Smooth muscle cell (in vitro differentiated cells): ENCODE data around the gene SEMA6A. TPM values are rescaled to one million over a fixed set of nuclear protein-coding genes. Genes with fewer than 3 reads are reported as not detected.

Source experiments
- DNase-seq: peaks from one replicate; lab custom pipeline; 2025; ENCODE audit not compliant: unreplicated experiment; lab: John Stamatoyannopoulos, UW
- H2AFZ ChIP-seq: fragments of 200-600 bp; sonication (generic); 2 replicates; pipeline ENCODE4 v1.6.0; 2016; ENCODE audit warnings: antibody characterized with exemption, low read depth, mild to moderate bottlenecking
- H3F3A ChIP-seq: fragments of 200-600 bp; sonication (generic); 2 replicates; pipeline ENCODE4 v1.6.0; 2017; ENCODE audit warnings: antibody characterized with exemption, low read depth
- H3K27ac ChIP-seq: fragments of 200-600 bp; sonication (generic); 2 replicates; pipeline ENCODE4 v1.5.1; 2016; ENCODE audit warnings: low read depth, mild to moderate bottlenecking
- H3K27me3 ChIP-seq: fragments of 200-600 bp; sonication (generic); 2 replicates; pipeline ENCODE4 v1.6.1; 2016; ENCODE audit warnings: low read depth, mild to moderate bottlenecking
- H3K36me3 ChIP-seq: fragments of 200-600 bp; sonication (generic); 2 replicates; pipeline ENCODE4 v1.5.1; 2016; ENCODE audit warnings: low read depth
- H3K4me1 ChIP-seq: fragments of 200-600 bp; sonication (generic); 2 replicates; pipeline ENCODE4 v1.5.1; 2016; ENCODE audit warnings: low read depth
- H3K4me2 ChIP-seq: fragments of 200-600 bp; sonication (generic); 2 replicates; pipeline ENCODE4 v1.6.0; 2016; ENCODE audit warnings: mild to moderate bottlenecking
- H3K4me3 ChIP-seq: fragments of 200-600 bp; sonication (generic); 2 replicates; pipeline ENCODE4 v1.5.1; 2016; ENCODE audit warnings: mild to moderate bottlenecking
- H3K79me2 ChIP-seq: fragments of 200-600 bp; sonication (generic); 2 replicates; pipeline ENCODE4 v1.6.0; 2016; ENCODE audit warnings: low read depth, mild to moderate bottlenecking
- H3K9ac ChIP-seq: fragments of 200-600 bp; sonication (generic); 2 replicates; pipeline ENCODE4 v1.6.0; 2016; ENCODE audit warnings: low read depth
- H3K9me3 ChIP-seq: fragments of 200-600 bp; sonication (generic); replicated peaks from 2 replicates; pipeline ENCODE4 v1.5.1; 2016; ENCODE audit warnings: low read depth
- H4K20me1 ChIP-seq: fragments of 200-600 bp; sonication (generic); 2 replicates; pipeline ENCODE4 v1.6.0; 2016; ENCODE audit warnings: low read depth
- WGBS: methylation state at CpG from one replicate; pipeline ENCODE4 v1.1.7; 2016; ENCODE audit warnings: low lambda C conversion rate; 5-methylcytosine and 5-hydroxymethylcytosine counted together
- polyA plus RNA-seq: library from polyadenylated mRNA; unstranded; fragments of >200 nt; fragmentation: Nextera tagmentation; extraction: Ambion mirVana; gene quantifications from 2 replicates; pipeline ENCODE4 v1.2.1, GENCODE V29; 2016
- total RNA-seq: library from RNA; depleted of rRNA; stranded (reverse); fragments of >200 nt; gene quantifications from 2 replicates; pipeline ENCODE4 v1.2.3, GENCODE V29; 2014
- TF ChIP-seq, protein P1 (sequence below): fragments of 200-600 bp; sonication (generic); IDR thresholded peaks from 2 replicates; pipeline ENCODE4 v1.5.1; 2017; ENCODE audit warnings: borderline replicate concordance, mild to moderate bottlenecking, antibody characterized with exemption; ENCODE audit not compliant: insufficient read depth, poor library complexity, severe bottlenecking

SEMA6A gene
- total and polyA plus RNA-seq, 2 experiments from 2014 or later, result 6.3 to 12.9 TPM

DNA sequence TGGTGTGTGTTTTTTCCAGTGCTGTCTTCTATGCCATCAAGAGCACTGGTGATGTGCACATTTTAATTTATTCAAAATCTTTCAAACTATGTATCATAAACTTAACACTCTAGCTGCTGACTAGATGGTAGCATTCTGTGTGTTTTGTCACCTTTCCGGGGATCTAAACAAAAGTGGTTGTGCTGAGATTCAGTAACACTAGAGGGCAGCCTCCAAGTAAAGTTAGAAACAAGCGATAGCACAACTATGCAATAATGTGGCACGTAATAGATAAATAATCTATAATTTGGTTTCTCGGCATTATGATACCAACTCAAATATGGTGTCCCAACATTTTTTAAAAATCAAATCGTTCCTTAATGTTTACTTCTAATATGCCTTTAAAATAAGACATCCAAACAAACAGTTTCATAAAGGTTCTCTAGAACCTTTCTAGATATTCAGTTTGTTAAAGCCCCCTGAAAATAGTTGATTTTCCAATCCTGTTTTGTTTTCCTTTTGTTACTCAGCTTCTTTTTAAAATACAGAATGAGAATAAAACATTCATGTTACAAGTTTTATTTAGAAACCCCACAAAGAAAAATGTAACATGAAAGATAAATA, 16.9 kb downstream of the SEMA6A start:
- Histone ChIP-seq H3K27me3 (no peaks in the 10 kb centered on the region), H3K9ac (no peak overlapping the region), H3K4me1 (peaks cover 44% of the 10 kb centered on the region), H3F3A (no peaks in the 10 kb centered on the region), H3K4me2 (no peak overlapping the region), H3K27ac (no peak overlapping the region), H3K4me3 (no peak overlapping the region), H3K36me3 (no peaks in the 10 kb centered on the region), H4K20me1 (no peaks in the 10 kb centered on the region), H3K9me3 (no peaks in the 10 kb centered on the region), H3K79me2 (peaks cover 81% of the 10 kb centered on the region), H2AFZ (no peak overlapping the region)
- no peak for DNase-seq
- 53% methylated on average over 5 of the region's 5 CpGs for WGBS
- TF ChIP-seq, protein P1, sequence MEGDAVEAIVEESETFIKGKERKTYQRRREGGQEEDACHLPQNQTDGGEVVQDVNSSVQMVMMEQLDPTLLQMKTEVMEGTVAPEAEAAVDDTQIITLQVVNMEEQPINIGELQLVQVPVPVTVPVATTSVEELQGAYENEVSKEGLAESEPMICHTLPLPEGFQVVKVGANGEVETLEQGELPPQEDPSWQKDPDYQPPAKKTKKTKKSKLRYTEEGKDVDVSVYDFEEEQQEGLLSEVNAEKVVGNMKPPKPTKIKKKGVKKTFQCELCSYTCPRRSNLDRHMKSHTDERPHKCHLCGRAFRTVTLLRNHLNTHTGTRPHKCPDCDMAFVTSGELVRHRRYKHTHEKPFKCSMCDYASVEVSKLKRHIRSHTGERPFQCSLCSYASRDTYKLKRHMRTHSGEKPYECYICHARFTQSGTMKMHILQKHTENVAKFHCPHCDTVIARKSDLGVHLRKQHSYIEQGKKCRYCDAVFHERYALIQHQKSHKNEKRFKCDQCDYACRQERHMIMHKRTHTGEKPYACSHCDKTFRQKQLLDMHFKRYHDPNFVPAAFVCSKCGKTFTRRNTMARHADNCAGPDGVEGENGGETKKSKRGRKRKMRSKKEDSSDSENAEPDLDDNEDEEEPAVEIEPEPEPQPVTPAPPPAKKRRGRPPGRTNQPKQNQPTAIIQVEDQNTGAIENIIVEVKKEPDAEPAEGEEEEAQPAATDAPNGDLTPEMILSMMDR, result peak; percentile 56

DNA sequence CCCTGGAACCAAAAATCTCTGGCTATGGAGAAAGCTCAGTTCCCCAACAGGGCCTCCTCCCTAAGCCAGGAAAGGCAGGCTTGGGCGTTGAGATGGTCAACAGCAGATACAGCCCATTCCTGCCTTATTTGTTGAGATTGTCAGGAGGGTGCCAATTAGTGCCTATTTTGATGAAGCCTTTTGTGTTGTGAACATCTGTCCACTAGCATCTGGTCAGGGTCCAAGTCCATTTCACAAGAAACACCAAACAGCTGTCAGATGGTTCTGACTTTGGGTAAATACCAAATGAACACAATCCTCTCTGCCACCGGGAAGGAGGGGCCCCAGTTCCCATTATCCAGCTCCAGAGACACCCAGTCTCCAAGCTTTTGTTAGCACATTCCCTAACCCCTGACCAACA, 19.9 kb downstream of the SEMA6A start:
- Histone ChIP-seq H4K20me1 (no peaks in the 10 kb centered on the region), H3K27ac (no peak overlapping the region), H3K9me3 (no peaks in the 10 kb centered on the region), H3K27me3 (no peaks in the 10 kb centered on the region), H3K36me3 (no peaks in the 10 kb centered on the region), H3K4me2 (no peak overlapping the region), H3F3A (no peaks in the 10 kb centered on the region), H2AFZ (no peak overlapping the region), H3K4me1 (peaks cover 30% of the 10 kb centered on the region), H3K4me3 (no peak overlapping the region), H3K9ac (no peak overlapping the region), H3K79me2 (peaks cover 80% of the 10 kb centered on the region)
- DNase-seq, result no peak
- WGBS, result 64% methylated on average over 2 of the region's 2 CpGs
- TF ChIP-seq, protein P1, result no peak

DNA sequence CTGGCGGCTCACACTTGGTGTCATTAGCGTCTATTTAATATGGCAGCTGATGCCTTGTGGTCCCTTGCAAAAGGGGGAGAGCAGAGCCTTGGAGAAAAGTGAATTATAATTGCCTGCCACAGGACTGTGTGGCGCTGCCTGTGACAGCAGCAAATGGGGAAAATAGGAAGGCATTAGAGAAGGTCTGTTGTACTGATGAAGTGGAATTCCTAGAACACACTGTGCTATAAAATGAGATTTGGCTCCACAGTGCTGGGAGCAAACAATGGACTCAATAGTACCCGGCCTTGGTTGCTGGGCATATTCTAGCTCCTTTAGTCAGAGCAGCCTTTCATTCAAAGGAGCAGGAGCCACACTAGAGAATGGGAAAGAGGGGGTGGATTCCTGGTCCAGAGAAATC, 21.3 kb downstream of the SEMA6A start:
- Histone ChIP-seq H3K27me3 (no peaks in the 10 kb centered on the region), H4K20me1 (no peaks in the 10 kb centered on the region), H3K4me1 (peaks cover 30% of the 10 kb centered on the region), H3F3A (no peaks in the 10 kb centered on the region), H3K4me2 (no peak overlapping the region), H3K79me2 (peaks cover 84% of the 10 kb centered on the region), H3K36me3 (no peaks in the 10 kb centered on the region), H3K9me3 (no peaks in the 10 kb centered on the region), H3K9ac (no peak overlapping the region), H3K27ac (no peak overlapping the region), H2AFZ (no peak overlapping the region), H3K4me3 (no peak overlapping the region)
- no peak for DNase-seq
- 79% methylated on average over 4 of the region's 4 CpGs for WGBS
- TF ChIP-seq, protein P1, result no peak

DNA sequence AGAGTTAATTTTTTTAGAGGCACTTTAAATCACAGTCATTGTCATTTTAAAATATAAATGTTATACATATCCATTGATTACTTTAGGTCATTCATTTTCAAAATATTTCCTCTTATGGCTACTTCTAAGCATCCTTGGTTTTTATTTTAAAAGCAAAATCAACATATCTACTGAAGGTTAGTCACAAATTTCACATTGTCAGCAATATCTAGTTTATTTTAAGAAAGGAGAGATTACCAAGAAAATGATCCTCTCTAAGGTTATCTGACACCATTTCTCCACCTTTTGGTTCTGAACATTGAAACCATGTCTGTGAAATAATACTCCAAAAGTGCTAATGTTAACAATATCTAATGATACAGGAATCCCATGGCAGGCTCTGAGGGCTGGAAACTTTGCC, 24.5 kb downstream of the SEMA6A start:
- H3K4me2 ChIP-seq, result no peak overlapping the region
- H4K20me1 ChIP-seq, result no peaks in the 10 kb centered on the region
- H3K36me3 ChIP-seq, result no peaks in the 10 kb centered on the region
- no peak for DNase-seq
- TF ChIP-seq, protein P1, result no peak
- no peak overlapping the region for H2AFZ ChIP-seq
- peaks cover 39% of the 10 kb centered on the region for H3K4me1 ChIP-seq
- no peak overlapping the region for H3K4me3 ChIP-seq
- H3K27me3 ChIP-seq, result no peaks in the 10 kb centered on the region
- H3K79me2 ChIP-seq, result peaks cover 70% of the 10 kb centered on the region
- peaks cover 7% of the 10 kb centered on the region for H3F3A ChIP-seq
- H3K9me3 ChIP-seq, result no peaks in the 10 kb centered on the region
- H3K9ac ChIP-seq, result no peak overlapping the region
- no peak overlapping the region for H3K27ac ChIP-seq
